WTC11 (cell line): ENCODE measurements around the gene ZCCHC24. TPM values are rescaled to one million over a fixed set of nuclear protein-coding genes. Genes with fewer than 3 reads are reported as not detected.

Source experiments
- ATAC-seq: fragments of 200-7000 bp; cut with Tn5 transposase; 2 replicates; pipeline ENCODE4 v1.10.0; 2021; ENCODE audit warnings: mild to moderate bottlenecking, moderate library complexity
- CTCF ChIA-PET: fragments of 300-600 bp; sonication (Branson Sonifier 250); formaldehyde crosslinking; loops from one replicate; lab custom pipeline; 2021; ENCODE audit warnings: antibody characterized with exemption; lab: Charles Lee
- POLR2A ChIA-PET: fragments of 350-600 bp; sonication (Branson Sonifier 250); formaldehyde crosslinking; loops from one replicate; lab custom pipeline; 2021; ENCODE audit warnings: antibody characterized with exemption; lab: Charles Lee
- DNase-seq: peaks from one replicate; pipeline ENCODE4 v3.0.0; 2021; ENCODE audit warnings: low spot score
- H3K27ac Mint-ChIP-seq: 2 replicates; pipeline ENCODE4 v1.8.0; 2021; ENCODE audit warnings: mixed read lengths
- H3K27me3 Mint-ChIP-seq: 2 replicates; pipeline ENCODE4 v1.8.0; 2021; ENCODE audit warnings: low read depth, mild to moderate bottlenecking, moderate library complexity, mixed read lengths
- H3K36me3 Mint-ChIP-seq: 2 replicates; pipeline ENCODE4 v1.8.0; 2021; ENCODE audit warnings: mixed read lengths
- H3K4me1 Mint-ChIP-seq: 2 replicates; pipeline ENCODE4 v1.8.0; 2022; ENCODE audit warnings: mixed read lengths
- H3K4me3 Mint-ChIP-seq: 2 replicates; pipeline ENCODE4 v1.8.0; 2021; ENCODE audit warnings: mild to moderate bottlenecking, moderate library complexity, mixed read lengths
- H3K9me3 Mint-ChIP-seq: 2 replicates; pipeline ENCODE4 v1.8.0; 2021; ENCODE audit warnings: mixed read lengths
- CREM ChIP-seq: sonication (generic); formaldehyde crosslinking; IDR thresholded peaks from 2 replicates; pipeline ENCODE4 v1.8.1; 2022; ENCODE audit warnings: mild to moderate bottlenecking, missing genetic modification reagents, moderate library complexity
- IRF1 ChIP-seq: sonication (generic); formaldehyde crosslinking; IDR thresholded peaks from 2 replicates; pipeline ENCODE4 v1.8.0; 2023; ENCODE audit warnings: missing genetic modification reagents
- KAT7 ChIP-seq: sonication (generic); formaldehyde crosslinking; IDR thresholded peaks from 2 replicates; pipeline ENCODE4 v1.8.1; 2023; ENCODE audit warnings: missing genetic modification reagents, mild to moderate bottlenecking, borderline replicate concordance
- NR1H2 ChIP-seq: sonication (generic); formaldehyde crosslinking; IDR thresholded peaks from 2 replicates; pipeline ENCODE4 v1.9.0; 2021; ENCODE audit warnings: mild to moderate bottlenecking, moderate library complexity, missing genetic modification reagents
- OVOL2 ChIP-seq: fragments of 250-450 bp; sonication (Bioruptor Pico); IDR thresholded peaks from 2 replicates; pipeline ENCODE4 v1.9.0; 2021; ENCODE audit warnings: mild to moderate bottlenecking, borderline replicate concordance
- PREB ChIP-seq: sonication (generic); formaldehyde crosslinking; IDR thresholded peaks from 2 replicates; pipeline ENCODE4 v1.8.1; 2022; ENCODE audit warnings: mild to moderate bottlenecking, missing genetic modification reagents, moderate library complexity, borderline replicate concordance
- PRRX2 ChIP-seq: fragments of 250-450 bp; sonication (Bioruptor Pico); IDR thresholded peaks from 2 replicates; pipeline ENCODE4 v1.8.0; 2021; ENCODE audit warnings: mild to moderate bottlenecking
- TCF7 ChIP-seq: sonication (generic); formaldehyde crosslinking; IDR thresholded peaks from 2 replicates; pipeline ENCODE4 v1.8.0; 2022; ENCODE audit warnings: mild to moderate bottlenecking, low read depth, missing genetic modification reagents, moderate library complexity
- TP53 ChIP-seq: sonication (generic); formaldehyde crosslinking; IDR thresholded peaks from 2 replicates; pipeline ENCODE4 v1.8.1; 2023; ENCODE audit warnings: mild to moderate bottlenecking, missing genetic modification reagents
- ZBTB43 ChIP-seq: sonication (generic); formaldehyde crosslinking; IDR thresholded peaks from 2 replicates; pipeline ENCODE4 v1.8.1; 2023; ENCODE audit warnings: mild to moderate bottlenecking, missing genetic modification reagents
- ZNF423 ChIP-seq: fragments of 250-450 bp; sonication (Bioruptor Pico); IDR thresholded peaks from 2 replicates; pipeline ENCODE4 v2.1.2; 2022; ENCODE audit warnings: mild to moderate bottlenecking, moderate library complexity
- total RNA-seq: library from RNA; stranded (reverse); gene quantifications from 3 replicates; pipeline ENCODE4 v1.2.3, GENCODE V29; 2021
- TF ChIP-seq, protein P1 (sequence below): sonication (generic); formaldehyde crosslinking; IDR thresholded peaks from 2 replicates; pipeline ENCODE4 v1.8.0; 2023; ENCODE audit warnings: mild to moderate bottlenecking, missing genetic modification reagents
- TF ChIP-seq, protein P2 (sequence below): sonication (generic); formaldehyde crosslinking; IDR thresholded peaks from 2 replicates; pipeline ENCODE4 v1.8.1; 2022; ENCODE audit warnings: low read depth, missing genetic modification reagents, borderline replicate concordance

The ZCCHC24 gene
- total RNA-seq, 1 experiment from 2014 or later: 7.7 TPM

DNA sequence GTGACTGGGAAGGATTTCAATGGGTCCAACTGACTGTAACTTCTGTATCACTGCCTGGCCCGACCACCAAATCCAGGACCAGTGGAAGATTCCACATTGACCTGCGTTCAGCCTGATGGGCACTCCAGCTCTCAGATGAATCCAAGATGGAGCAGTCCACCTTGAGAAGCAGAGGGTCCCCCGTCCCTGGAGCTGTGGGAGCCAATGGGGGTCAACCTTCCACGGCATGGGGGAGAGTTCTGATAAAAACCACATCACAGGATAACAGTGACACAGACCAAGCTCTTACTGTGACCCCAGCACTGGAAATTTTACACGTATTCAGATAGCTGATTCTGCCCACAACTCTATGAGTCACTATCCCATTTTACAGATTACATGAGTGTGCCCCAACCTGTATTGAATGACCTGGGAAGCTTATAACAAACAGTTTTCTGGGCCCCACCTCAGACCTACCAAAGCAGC, 11.2 kb downstream of the ZCCHC24 start:
- POLR2A ChIA-PET: no interaction called here
- DNase-seq: no peak
- Mint-ChIP-seq H3K4me3 (no peak overlapping the region), H3K27me3 (no peaks in the 10 kb centered on the region), H3K9me3 (no peaks in the 10 kb centered on the region), H3K4me1 (peaks cover 14% of the 10 kb centered on the region), H3K27ac (no peak overlapping the region), H3K36me3 (no peaks in the 10 kb centered on the region)
- CTCF ChIA-PET: interaction anchor here (2.6 kb wide), 1 partner anchor 33 kb away, joined by 8 read pairs; no protein-coding TSS in a partner anchor
- no peak for TF ChIP-seq KAT7 (CRISPR knock-in tag)
- TF ChIP-seq PREB (CRISPR knock-in tag): no peak
- no peak for TF ChIP-seq NR1H2 (CRISPR knock-in tag)
- no peak for TF ChIP-seq ZNF423 (CRISPR knock-in tag)
- TF ChIP-seq ZBTB43 (CRISPR knock-in tag): no peak
- no peak for TF ChIP-seq PRRX2 (CRISPR knock-in tag)
- no peak for TF ChIP-seq TCF7 (CRISPR knock-in tag)
- TF ChIP-seq OVOL2 (CRISPR knock-in tag): no peak
- no peak for ATAC-seq

- H3K4me3 Mint-ChIP-seq: no peak overlapping the region
- DNase-seq: no peak
- ChIA-PET CTCF (interaction anchor here (2.6 kb wide), 1 partner anchor 34 kb away, joined by 8 read pairs; no protein-coding TSS in a partner anchor), POLR2A (no interaction called here)
- TF ChIP-seq, protein P1, sequence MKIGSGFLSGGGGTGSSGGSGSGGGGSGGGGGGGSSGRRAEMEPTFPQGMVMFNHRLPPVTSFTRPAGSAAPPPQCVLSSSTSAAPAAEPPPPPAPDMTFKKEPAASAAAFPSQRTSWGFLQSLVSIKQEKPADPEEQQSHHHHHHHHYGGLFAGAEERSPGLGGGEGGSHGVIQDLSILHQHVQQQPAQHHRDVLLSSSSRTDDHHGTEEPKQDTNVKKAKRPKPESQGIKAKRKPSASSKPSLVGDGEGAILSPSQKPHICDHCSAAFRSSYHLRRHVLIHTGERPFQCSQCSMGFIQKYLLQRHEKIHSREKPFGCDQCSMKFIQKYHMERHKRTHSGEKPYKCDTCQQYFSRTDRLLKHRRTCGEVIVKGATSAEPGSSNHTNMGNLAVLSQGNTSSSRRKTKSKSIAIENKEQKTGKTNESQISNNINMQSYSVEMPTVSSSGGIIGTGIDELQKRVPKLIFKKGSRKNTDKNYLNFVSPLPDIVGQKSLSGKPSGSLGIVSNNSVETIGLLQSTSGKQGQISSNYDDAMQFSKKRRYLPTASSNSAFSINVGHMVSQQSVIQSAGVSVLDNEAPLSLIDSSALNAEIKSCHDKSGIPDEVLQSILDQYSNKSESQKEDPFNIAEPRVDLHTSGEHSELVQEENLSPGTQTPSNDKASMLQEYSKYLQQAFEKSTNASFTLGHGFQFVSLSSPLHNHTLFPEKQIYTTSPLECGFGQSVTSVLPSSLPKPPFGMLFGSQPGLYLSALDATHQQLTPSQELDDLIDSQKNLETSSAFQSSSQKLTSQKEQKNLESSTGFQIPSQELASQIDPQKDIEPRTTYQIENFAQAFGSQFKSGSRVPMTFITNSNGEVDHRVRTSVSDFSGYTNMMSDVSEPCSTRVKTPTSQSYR (CRISPR knock-in tag): no peak
- TF ChIP-seq TP53 (CRISPR knock-in tag) (no peak), TCF7 (CRISPR knock-in tag) (no peak), CREM (no peak), IRF1 (CRISPR knock-in tag) (no peak)
- TF ChIP-seq, protein P2, sequence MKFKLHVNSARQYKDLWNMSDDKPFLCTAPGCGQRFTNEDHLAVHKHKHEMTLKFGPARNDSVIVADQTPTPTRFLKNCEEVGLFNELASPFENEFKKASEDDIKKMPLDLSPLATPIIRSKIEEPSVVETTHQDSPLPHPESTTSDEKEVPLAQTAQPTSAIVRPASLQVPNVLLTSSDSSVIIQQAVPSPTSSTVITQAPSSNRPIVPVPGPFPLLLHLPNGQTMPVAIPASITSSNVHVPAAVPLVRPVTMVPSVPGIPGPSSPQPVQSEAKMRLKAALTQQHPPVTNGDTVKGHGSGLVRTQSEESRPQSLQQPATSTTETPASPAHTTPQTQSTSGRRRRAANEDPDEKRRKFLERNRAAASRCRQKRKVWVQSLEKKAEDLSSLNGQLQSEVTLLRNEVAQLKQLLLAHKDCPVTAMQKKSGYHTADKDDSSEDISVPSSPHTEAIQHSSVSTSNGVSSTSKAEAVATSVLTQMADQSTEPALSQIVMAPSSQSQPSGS (CRISPR knock-in tag): no peak
- peaks cover 14% of the 10 kb centered on the region for H3K4me1 Mint-ChIP-seq
- no peaks in the 10 kb centered on the region for H3K27me3 Mint-ChIP-seq
- H3K9me3 Mint-ChIP-seq: no peaks in the 10 kb centered on the region
- ATAC-seq: no peak
- H3K27ac Mint-ChIP-seq: no peak overlapping the region
- no peaks in the 10 kb centered on the region for H3K36me3 Mint-ChIP-seq
These were observed 11.9 kb downstream of the ZCCHC24 start for GRCh38 chr10:79433324-79434222.
